Activated B cell treated with CpG ODN at 0.5 μM for 24 hours (primary cell): ENCODE data around the gene SOAT1. TPM values are rescaled to one million over a fixed set of nuclear protein-coding genes. Genes with fewer than 3 reads are reported as not detected.
"Not testable (repeated sequence)": the region's sequence is repeated elsewhere in the genome, so short reads cannot be mapped to it uniquely, and the experiment has no call there.

ENCODE experiments used
- ATAC-seq: fragments of 200-7000 bp; cut with Tn5 transposase; one replicate; pipeline ENCODE4 v1.10.0; 2021; ENCODE audit warnings: low read depth, mild to moderate bottlenecking, moderate library complexity
- CTCF ChIA-PET: fragments of 350-600 bp; sonication (Branson Sonifier 250); formaldehyde crosslinking; loops from one replicate; lab custom pipeline; 2021; ENCODE audit warnings: antibody characterized with exemption; lab: Charles Lee
- POLR2A ChIA-PET: fragments of 350-600 bp; sonication (Branson Sonifier 250); formaldehyde crosslinking; loops from one replicate; lab custom pipeline; 2021; ENCODE audit warnings: antibody characterized with exemption; lab: Charles Lee
- DNase-seq: peaks from one replicate; pipeline ENCODE4 v3.0.0; 2022
- H3K27ac Mint-ChIP-seq: one replicate; pipeline ENCODE4 v1.8.0; 2020; ENCODE audit warnings: mixed read lengths
- H3K27me3 Mint-ChIP-seq: one replicate; pipeline ENCODE4 v1.8.0; 2021; ENCODE audit warnings: mixed read lengths
- H3K36me3 Mint-ChIP-seq: one replicate; pipeline ENCODE4 v1.8.0; 2021; ENCODE audit warnings: low read depth, mixed read lengths
- H3K4me1 Mint-ChIP-seq: one replicate; pipeline ENCODE4 v1.8.0; 2021; ENCODE audit warnings: mixed read lengths
- H3K4me3 Mint-ChIP-seq: one replicate; pipeline ENCODE4 v1.8.0; 2020; ENCODE audit warnings: mild to moderate bottlenecking, mixed read lengths
- H3K9me3 Mint-ChIP-seq: one replicate; pipeline ENCODE4 v1.8.0; 2020; ENCODE audit warnings: mixed read lengths
- CTCF ChIP-seq: fragments of 200-600 bp; IDR thresholded peaks from one replicate; pipeline ENCODE4 v1.8.0; 2022; ENCODE audit warnings: antibody characterized with exemption, mild to moderate bottlenecking
- intact Hi-C: fragments of 100-400 bp; cut with micrococcal nuclease; formaldehyde crosslinking; loops from one replicate; pipeline ENCODE4 v1.15.1; 2024
- total RNA-seq: library from RNA; stranded (reverse); gene quantifications from 2 replicates; pipeline ENCODE4 v1.2.3, GENCODE V29; 2022

SOAT1 gene
- total RNA-seq, 1 donor from 2014 or later = 17.3 TPM

GRCh38 chr1:179253286-179253972 lies 40.2 kb upstream of the SOAT1 start:
- Mint-ChIP-seq H3K36me3 (no peaks in the 10 kb centered on the region), H3K27ac (no peak overlapping the region), H3K4me3 (no peak overlapping the region), H3K9me3 (no peaks in the 10 kb centered on the region), H3K27me3 (no peaks in the 10 kb centered on the region), H3K4me1 (no peaks in the 10 kb centered on the region)
- POLR2A ChIA-PET = no interaction called here
- intact Hi-C loops = no loop called here
- ATAC-seq (no peak), DNase-seq (no peak)
- TF ChIP-seq CTCF = no peak
- CTCF ChIA-PET = no interaction called here

- no peak for TF ChIP-seq CTCF
- H3K4me1 Mint-ChIP-seq = no peaks in the 10 kb centered on the region
- CTCF ChIA-PET = no interaction called here
Measured at GRCh38 chr1:179262183-179262582, 31.4 kb upstream of the SOAT1 start.

GRCh38 chr1:179263121-179263520 lies 30.5 kb upstream of the SOAT1 start:
- Mint-ChIP-seq H3K4me1 (no peaks in the 10 kb centered on the region), H3K4me3 (no peak overlapping the region), H3K9me3 (no peaks in the 10 kb centered on the region), H3K27ac (no peak overlapping the region), H3K36me3 (no peaks in the 10 kb centered on the region), H3K27me3 (no peaks in the 10 kb centered on the region)
- TF ChIP-seq CTCF = no peak
- intact Hi-C loops = no loop called here
- no peak for DNase-seq
- ChIA-PET CTCF (no interaction called here), POLR2A (no interaction called here)
- no peak for ATAC-seq

More at GRCh38 chr1:179262183-179262582, 31.4 kb upstream of the SOAT1 start:
- intact Hi-C loops = no loop called here
- POLR2A ChIA-PET = interaction anchor here (0.6 kb wide), 1 partner anchor 34 kb away, joined by 5 read pairs; no protein-coding TSS in a partner anchor
- Mint-ChIP-seq H3K27me3 (no peaks in the 10 kb centered on the region), H3K9me3 (no peaks in the 10 kb centered on the region), H3K27ac (no peak overlapping the region), H3K36me3 (no peaks in the 10 kb centered on the region), H3K4me3 (no peak overlapping the region)
- no peak for ATAC-seq
- no peak for DNase-seq

GRCh38 chr1:179264507-179264906 lies 29.1 kb upstream of the SOAT1 start:
- H3K27me3 Mint-ChIP-seq = no peaks in the 10 kb centered on the region
- H3K4me3 Mint-ChIP-seq = no peak overlapping the region
- ChIA-PET CTCF (no interaction called here), POLR2A (no interaction called here)
- no peak for ATAC-seq
- intact Hi-C loops = no loop called here
- TF ChIP-seq CTCF = no peak
- no peaks in the 10 kb centered on the region for H3K36me3 Mint-ChIP-seq
- H3K27ac Mint-ChIP-seq = no peak overlapping the region
- no peaks in the 10 kb centered on the region for H3K4me1 Mint-ChIP-seq
- DNase-seq = no peak
- no peaks in the 10 kb centered on the region for H3K9me3 Mint-ChIP-seq

GRCh38 chr1:179269071-179269470 lies 24.5 kb upstream of the SOAT1 start:
- no peak overlapping the region for H3K4me3 Mint-ChIP-seq
- no peak overlapping the region for H3K27ac Mint-ChIP-seq
- no peaks in the 10 kb centered on the region for H3K36me3 Mint-ChIP-seq
- H3K9me3 Mint-ChIP-seq = no peaks in the 10 kb centered on the region
- intact Hi-C loops = no loop called here
- H3K4me1 Mint-ChIP-seq = no peaks in the 10 kb centered on the region
- ChIA-PET POLR2A (no interaction called here), CTCF (no interaction called here)
- DNase-seq (no peak), ATAC-seq (no peak)
- H3K27me3 Mint-ChIP-seq = no peaks in the 10 kb centered on the region
- no peak for TF ChIP-seq CTCF

- POLR2A ChIA-PET = interaction anchor here (0.6 to 0.7 kb wide), 2 partner anchors 10 to 19 kb away, joined by 4 to 8 read pairs; partner anchors contain the start of gene SOAT1
- H3K4me3 Mint-ChIP-seq = not testable (repeated sequence)
Measured at GRCh38 chr1:179274424-179274823, 19.2 kb upstream of the SOAT1 start.

More at GRCh38 chr1:179274424-179274823, 19.2 kb upstream of the SOAT1 start:
- H3K4me1 Mint-ChIP-seq, H3K27ac Mint-ChIP-seq, H3K36me3 Mint-ChIP-seq, ATAC-seq, CTCF ChIA-PET, H3K9me3 Mint-ChIP-seq, H3K27me3 Mint-ChIP-seq, intact Hi-C loops, DNase-seq: not testable (repeated sequence)
